Medulla oblongata (tissue), 1 donor: ENCODE results near the gene TKT.
"Not testable (repeated sequence)": the region's sequence is repeated elsewhere in the genome, so short reads cannot be mapped to it uniquely, and the experiment has no call there.

ENCODE experiments used
- DNase-seq: peaks from one replicate; pipeline ENCODE4 v3.0.0-alpha.2; 2015; ENCODE audit errors: extremely low spot score

The TKT gene

GRCh38 chr3:53255775-53256703, at the start of gene TKT:
Gene TKT (minus strand): TSS chr3:53256022. CDS start chr3:53255942, 80 bp downstream.
- DNase-seq: peak; percentile 93

GRCh38 chr3:53303957-53304356, 48.1 kb upstream of the TKT start:
- DNase-seq: peak; percentile 41

- no peak for DNase-seq
Observed at GRCh38 chr3:53303549-53303948, 47.7 kb upstream of the TKT start.

GRCh38 chr3:53300826-53301225, 45.0 kb upstream of the TKT start:
- DNase-seq: no peak

- DNase-seq: peak; percentile 72
Observed at GRCh38 chr3:53299611-53300023, 43.8 kb upstream of the TKT start.

GRCh38 chr3:53295410-53295809, 39.6 kb upstream of the TKT start:
- DNase-seq: no peak

GRCh38 chr3:53293867-53294266, 38.0 kb upstream of the TKT start:
- peak; percentile 33 for DNase-seq

- DNase-seq: no peak
Observed at GRCh38 chr3:53288214-53288613, 32.4 kb upstream of the TKT start.

GRCh38 chr3:53287131-53287629, 31.4 kb upstream of the TKT start:
- DNase-seq: peak; percentile 56

GRCh38 chr3:53286727-53287126, 30.9 kb upstream of the TKT start:
- DNase-seq: peak; percentile 35

GRCh38 chr3:53282581-53282980, 26.8 kb upstream of the TKT start:
- no peak for DNase-seq

GRCh38 chr3:53278667-53279066, 22.8 kb upstream of the TKT start:
- DNase-seq: no peak

GRCh38 chr3:53274938-53275605, 19.2 kb upstream of the TKT start:
- DNase-seq: no peak

GRCh38 chr3:53273146-53273670, 17.4 kb upstream of the TKT start:
- no peak for DNase-seq

GRCh38 chr3:53269888-53270880, 14.4 kb upstream of the TKT start:
- peak; percentile 97 for DNase-seq

- DNase-seq: not testable (repeated sequence)
Observed at GRCh38 chr3:53269193-53269592, 13.4 kb upstream of the TKT start.

GRCh38 chr3:53267766-53268165, 11.9 kb upstream of the TKT start:
- DNase-seq: no peak

- no peak for DNase-seq
Observed at GRCh38 chr3:53264718-53265117, 8.9 kb upstream of the TKT start.

GRCh38 chr3:53263907-53264306, 8.1 kb upstream of the TKT start:
- no peak for DNase-seq

GRCh38 chr3:53261712-53262111, 5.9 kb upstream of the TKT start:
- DNase-seq: no peak

GRCh38 chr3:53260286-53260785, 4.5 kb upstream of the TKT start:
- no peak for DNase-seq
